Loucy (cell line): ENCODE results near the gene TSPAN13.

Source experiments
- H2AFZ ChIP-seq: fragments of 200-600 bp; sonication (generic); 2 replicates; pipeline ENCODE4 v1.6.0; 2016; ENCODE audit warnings: antibody characterized with exemption, mild to moderate bottlenecking, low read length, moderate library complexity
- H3F3A ChIP-seq: fragments of 200-600 bp; 2 replicates; pipeline ENCODE4 v1.6.0; 2016; ENCODE audit warnings: antibody characterized with exemption, low read depth, mild to moderate bottlenecking
- H3K27me3 ChIP-seq: fragments of 200-600 bp; sonication (generic); 2 replicates; pipeline ENCODE4 v1.6.1; 2014; ENCODE audit warnings: low read length, mild to moderate bottlenecking; ENCODE audit not compliant: insufficient read depth, poor library complexity, severe bottlenecking
- H3K36me3 ChIP-seq: fragments of 200-600 bp; sonication (generic); 2 replicates; pipeline ENCODE4 v1.6.1; 2016; ENCODE audit warnings: low read length; ENCODE audit not compliant: insufficient read depth
- H3K4me1 ChIP-seq: fragments of 200-600 bp; sonication (generic); 2 replicates; pipeline ENCODE4 v1.5.1; 2014; ENCODE audit warnings: low read length, mild to moderate bottlenecking; ENCODE audit not compliant: insufficient read depth, poor library complexity, severe bottlenecking
- H3K4me2 ChIP-seq: fragments of 200-600 bp; sonication (generic); 2 replicates; pipeline ENCODE4 v1.6.0; 2014; ENCODE audit warnings: antibody characterized with exemption, low read length, low read depth, mild to moderate bottlenecking; ENCODE audit not compliant: poor library complexity, severe bottlenecking
- H3K4me3 ChIP-seq: fragments of 200-600 bp; sonication (generic); 2 replicates; pipeline ENCODE4 v1.5.1; 2014; ENCODE audit warnings: low read length, mild to moderate bottlenecking, mixed read lengths; ENCODE audit not compliant: poor library complexity, severe bottlenecking
- H3K79me2 ChIP-seq: fragments of 200-600 bp; sonication (generic); 2 replicates; pipeline ENCODE4 v1.6.1; 2014; ENCODE audit warnings: low read length; ENCODE audit not compliant: insufficient read depth
- H3K9ac ChIP-seq: fragments of 200-600 bp; sonication (generic); 2 replicates; pipeline ENCODE4 v1.6.0; 2014; ENCODE audit warnings: mild to moderate bottlenecking, low read depth, low read length, moderate library complexity; ENCODE audit not compliant: poor library complexity, severe bottlenecking
- H3K9me2 ChIP-seq: fragments of 200-600 bp; sonication (generic); replicated peaks from 2 replicates; pipeline ENCODE4 v1.6.1; 2016; ENCODE audit warnings: low read depth, low read length, mixed read lengths
- H3K9me3 ChIP-seq: fragments of 200-600 bp; sonication (generic); 2 replicates; pipeline ENCODE4 v1.6.1; 2014; ENCODE audit warnings: mild to moderate bottlenecking, antibody characterized with exemption, low read length, low read depth; ENCODE audit not compliant: insufficient read depth
- H4K20me1 ChIP-seq: fragments of 200-600 bp; sonication (generic); 2 replicates; pipeline ENCODE4 v1.6.0; 2014; ENCODE audit warnings: antibody characterized with exemption, low read length, mild to moderate bottlenecking; ENCODE audit not compliant: insufficient read depth, poor library complexity, severe bottlenecking
- CTCF ChIP-seq: fragments of 200-600 bp; sonication (generic); conservative IDR thresholded peaks from 2 replicates; pipeline ENCODE4 v1.5.1; 2014; ENCODE audit warnings: mild to moderate bottlenecking, antibody characterized with exemption, low read length
- EZH2phosphoT487 ChIP-seq: fragments of 200-600 bp; IDR thresholded peaks from 2 replicates; pipeline ENCODE4 v1.6.1; 2018; ENCODE audit warnings: antibody characterized with exemption, mild to moderate bottlenecking, moderate library complexity, borderline replicate concordance

Gene TSPAN13

DNA sequence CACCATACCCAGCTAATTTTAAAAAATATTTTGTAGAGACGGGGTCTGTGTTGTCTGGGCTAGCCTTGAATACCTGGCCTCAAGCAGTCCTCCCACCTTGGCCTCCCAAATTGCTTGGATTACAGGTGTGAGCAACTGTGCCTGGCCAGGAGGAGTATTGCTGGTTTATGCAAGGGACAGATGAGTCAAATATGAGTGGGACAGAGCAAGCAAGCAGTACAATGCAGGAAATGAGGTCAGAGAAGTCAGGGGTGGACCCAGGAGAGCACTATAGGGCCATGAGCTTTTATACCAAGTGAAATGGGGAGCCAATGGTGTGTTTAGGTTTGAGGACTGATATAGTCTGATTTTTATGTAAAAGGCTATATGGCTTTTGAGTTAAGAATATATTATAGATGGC lies 6.3 kb downstream of the TSPAN13 start:
- Histone ChIP-seq H3K79me2 (peaks cover 93% of the 10 kb centered on the region), H3K4me3 (peak overlapping the region; percentile 85), H3K9me2 (no peaks in the 10 kb centered on the region), H3K9ac (no peak overlapping the region), H3K27me3 (no peaks in the 10 kb centered on the region), H3K9me3 (no peaks in the 10 kb centered on the region), H3F3A (no peaks in the 10 kb centered on the region), H4K20me1 (no peaks in the 10 kb centered on the region), H2AFZ (no peak overlapping the region), H3K36me3 (no peaks in the 10 kb centered on the region), H3K4me2 (peak overlapping the region; percentile 87), H3K4me1 (peaks cover 68% of the 10 kb centered on the region)
- TF ChIP-seq EZH2phosphoT487 (no peak), CTCF (no peak)

GRCh38 chr7:16762177-16762576 lies 8.6 kb downstream of the TSPAN13 start:
- Histone ChIP-seq H3K9me3 (no peaks in the 10 kb centered on the region), H3K9ac (no peak overlapping the region), H3K4me1 (peaks cover 67% of the 10 kb centered on the region), H3K36me3 (no peaks in the 10 kb centered on the region), H3F3A (no peaks in the 10 kb centered on the region), H3K9me2 (no peaks in the 10 kb centered on the region), H3K79me2 (peaks cover 84% of the 10 kb centered on the region), H3K27me3 (no peaks in the 10 kb centered on the region), H4K20me1 (no peaks in the 10 kb centered on the region), H3K4me2 (no peak overlapping the region), H3K4me3 (no peak overlapping the region), H2AFZ (no peak overlapping the region)
- TF ChIP-seq CTCF (no peak), EZH2phosphoT487 (no peak)

GRCh38 chr7:16764942-16765341 lies 11.4 kb downstream of the TSPAN13 start:
- Histone ChIP-seq H3K9me3 (no peaks in the 10 kb centered on the region), H3K36me3 (no peaks in the 10 kb centered on the region), H2AFZ (no peak overlapping the region), H3K27me3 (no peaks in the 10 kb centered on the region), H3K9ac (peak overlapping the region; percentile 34), H3K9me2 (no peaks in the 10 kb centered on the region), H4K20me1 (no peaks in the 10 kb centered on the region), H3K4me1 (peaks cover 45% of the 10 kb centered on the region), H3F3A (no peaks in the 10 kb centered on the region), H3K4me3 (peak overlapping the region; percentile 38), H3K79me2 (peaks cover 84% of the 10 kb centered on the region), H3K4me2 (peak overlapping the region; percentile 65)
- TF ChIP-seq EZH2phosphoT487 = no peak
- no peak for TF ChIP-seq CTCF
